HG02884 (cell line): Measurements from ENCODE around the gene AFDN.

Experiments used
- ATAC-seq: cut with Tn5 transposase; IDR thresholded peaks from one replicate; pipeline ENCODE4 v1.9.1; 2021; ENCODE audit warnings: mild to moderate bottlenecking, moderate library complexity; ENCODE audit not compliant: unreplicated experiment

AFDN gene

GRCh38 chr6:167795874-167796191 lies 30.9 kb upstream of the AFDN start:
- ATAC-seq: no peak

DNA sequence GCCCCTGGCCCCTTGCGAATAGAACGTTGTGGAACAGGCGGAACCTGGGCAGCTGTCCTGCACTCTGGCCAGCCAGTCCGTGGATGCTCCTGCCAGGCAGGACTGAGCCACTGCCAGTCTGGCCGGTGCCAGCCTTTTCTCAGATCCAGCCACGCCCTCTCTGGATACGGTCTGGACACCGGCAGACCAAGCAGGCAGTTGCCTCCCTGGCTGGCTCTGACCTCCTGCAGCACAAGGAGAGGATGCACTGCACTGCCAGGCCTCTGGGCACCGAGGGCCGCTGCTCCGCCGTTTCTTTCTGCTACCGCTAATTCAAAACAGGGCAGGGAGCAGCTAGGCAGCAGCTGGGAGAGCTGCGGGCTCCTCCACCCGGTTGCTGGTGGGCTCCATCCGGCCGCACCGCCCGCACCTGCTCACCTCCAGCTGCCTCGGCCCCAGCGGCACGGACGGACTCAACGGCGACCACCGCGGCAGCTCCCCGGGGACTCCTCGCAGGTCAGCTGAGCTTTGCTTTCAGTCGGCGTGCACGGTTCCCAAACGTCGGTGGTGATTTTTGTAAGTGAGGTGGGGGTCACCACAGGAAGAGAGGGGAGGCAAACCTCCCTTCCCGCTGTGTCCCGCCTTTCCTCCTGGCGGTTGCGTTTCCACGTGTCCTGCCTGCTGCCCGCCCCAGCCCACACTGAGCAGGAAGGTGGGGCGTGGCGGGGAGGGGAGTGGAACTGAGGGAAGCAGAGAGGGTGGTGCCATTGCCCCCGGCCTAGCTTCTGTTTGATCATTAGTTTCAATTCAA lies 30.3 kb upstream of the AFDN start:
- no peak for ATAC-seq

DNA sequence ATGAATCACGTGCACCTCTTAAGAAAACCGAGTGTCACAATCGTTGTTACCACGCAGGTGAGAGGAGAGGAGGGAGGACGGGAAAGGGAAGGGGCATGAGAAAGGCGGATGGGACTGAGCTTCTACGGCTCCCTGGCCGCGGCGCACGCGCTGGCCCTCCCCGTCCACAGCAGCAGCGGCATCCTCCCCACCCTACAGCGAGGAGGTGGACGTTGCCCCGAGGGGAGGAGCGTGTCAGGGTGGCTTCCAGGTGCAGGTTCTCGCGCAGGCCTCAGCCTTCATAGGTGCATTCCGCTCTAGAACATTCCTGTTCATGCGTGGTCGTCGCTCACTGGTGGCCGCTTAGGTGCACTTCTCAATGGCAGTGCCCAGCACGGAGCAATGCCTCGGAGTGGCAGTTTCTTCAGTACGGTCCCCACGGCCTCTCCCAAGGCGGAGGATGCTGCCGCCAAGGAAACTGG lies 29.7 kb upstream of the AFDN start:
- ATAC-seq: no peak

GRCh38 chr6:167797476-167798265 lies 29.0 kb upstream of the AFDN start:
- no peak for ATAC-seq

DNA sequence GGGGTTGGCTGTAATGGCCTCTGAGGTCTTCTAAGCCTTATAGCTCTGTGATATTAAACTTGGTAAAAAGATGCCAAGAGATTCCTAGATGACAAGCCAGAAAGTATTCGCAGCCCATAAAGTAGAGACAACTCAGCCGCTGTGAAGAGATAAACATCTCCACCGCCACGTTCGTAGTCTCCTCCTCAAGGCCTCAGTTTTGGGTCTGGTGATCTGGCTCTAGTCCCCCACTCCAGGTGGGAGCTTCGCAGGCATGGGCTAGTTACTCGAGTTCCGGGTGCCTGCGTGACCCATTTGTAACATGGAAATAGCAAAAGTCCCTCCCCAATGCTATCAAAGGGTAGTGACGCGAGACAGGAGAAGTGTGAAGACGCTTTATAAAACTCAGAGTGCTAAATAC lies 28.3 kb upstream of the AFDN start:
- no peak for ATAC-seq

GRCh38 chr6:167799033-167799821 lies 27.5 kb upstream of the AFDN start:
- ATAC-seq: no peak

- no peak for ATAC-seq
Measured at GRCh38 chr6:167800549-167800948, 26.2 kb upstream of the AFDN start.

- ATAC-seq: no peak
Measured at GRCh38 chr6:167801263-167801662, 25.4 kb upstream of the AFDN start.

GRCh38 chr6:167802339-167802738 lies 24.4 kb upstream of the AFDN start:
- ATAC-seq: no peak

GRCh38 chr6:167803816-167804215 lies 22.9 kb upstream of the AFDN start:
- no peak for ATAC-seq

- ATAC-seq: no peak
Measured at GRCh38 chr6:167804281-167805013, 22.3 kb upstream of the AFDN start.

DNA sequence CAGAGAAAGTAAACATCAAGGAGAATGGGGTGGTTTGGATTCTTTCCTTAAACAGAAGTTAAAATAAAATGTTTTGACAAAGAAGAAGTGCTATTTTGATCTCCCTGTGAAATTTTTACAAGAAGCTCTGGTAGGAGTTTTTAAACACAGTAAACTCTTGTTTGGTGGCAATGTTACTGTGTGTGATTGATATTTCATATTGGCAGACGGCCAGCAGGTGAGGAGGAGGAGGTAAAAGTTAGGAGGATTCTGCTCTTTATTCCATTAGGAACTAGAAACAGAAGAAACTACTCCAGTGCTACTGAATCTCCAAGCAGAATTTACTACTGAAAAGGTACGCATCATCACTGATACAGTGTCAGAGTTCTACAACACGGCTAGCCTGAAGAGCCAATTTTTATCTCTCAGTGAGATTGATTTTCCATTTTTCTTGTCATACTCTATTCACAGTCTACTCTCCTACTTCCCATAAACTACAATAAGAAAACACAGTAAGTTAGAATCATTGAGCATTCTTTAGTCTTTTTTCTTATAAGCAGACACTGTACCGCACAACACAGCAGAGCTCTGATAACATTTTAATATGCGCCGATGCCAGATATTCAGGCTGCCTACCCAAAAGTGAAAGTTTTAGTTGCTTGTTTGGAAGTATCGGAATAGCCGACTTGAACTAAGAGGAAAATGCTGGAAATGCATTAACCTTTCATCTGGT lies 21.2 kb upstream of the AFDN start:
- no peak for ATAC-seq

DNA sequence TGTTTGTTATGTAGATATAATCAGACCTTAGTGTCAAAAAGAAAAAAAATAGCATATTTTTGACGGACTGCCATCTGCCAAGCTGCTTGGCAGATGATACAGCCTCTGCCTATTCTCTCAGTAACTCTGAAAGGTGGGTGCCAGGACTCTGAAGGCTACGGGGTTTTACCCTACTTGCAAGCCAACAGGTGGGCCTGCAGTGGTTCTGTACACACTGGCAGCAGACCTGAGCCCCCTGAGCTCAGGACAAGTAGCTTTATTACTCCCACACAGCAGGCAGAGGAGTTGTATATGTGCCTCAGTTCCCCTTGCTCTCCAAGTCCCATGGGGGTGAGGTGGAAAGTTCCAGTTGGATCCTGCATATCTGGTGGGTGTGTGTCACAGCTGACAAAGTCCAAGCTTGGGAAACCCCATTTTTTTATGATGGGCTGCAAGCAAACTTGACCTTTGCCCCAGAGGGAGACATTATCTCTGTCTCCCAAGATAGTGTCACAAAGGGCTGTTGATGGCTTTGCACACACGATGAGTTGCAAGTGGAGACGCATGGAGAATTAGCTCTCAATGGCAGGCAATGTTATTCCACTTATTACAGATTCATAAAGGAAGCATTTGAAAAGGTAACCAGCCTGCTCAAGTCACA lies 20.5 kb upstream of the AFDN start:
- no peak for ATAC-seq

DNA sequence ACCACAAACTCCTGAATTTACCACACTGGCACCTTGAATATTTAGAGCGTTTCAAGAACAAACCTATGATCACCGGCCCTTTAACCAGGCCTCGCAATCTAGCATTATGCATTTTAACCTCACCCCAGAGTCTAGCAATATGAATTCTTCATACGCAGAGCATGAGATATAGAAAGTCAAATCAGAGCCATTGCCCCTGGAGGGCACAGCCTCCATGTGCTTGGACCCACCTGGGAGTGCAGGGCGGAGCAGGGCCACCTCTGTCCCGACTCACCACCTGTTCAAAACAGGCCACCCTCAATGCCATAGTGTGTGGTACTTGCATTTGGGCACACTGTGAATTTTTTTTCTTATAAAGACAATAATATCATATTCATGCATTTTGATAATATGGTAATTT lies 19.5 kb upstream of the AFDN start:
- ATAC-seq: no peak

GRCh38 chr6:167807756-167808155 lies 19.0 kb upstream of the AFDN start:
- no peak for ATAC-seq

GRCh38 chr6:167811040-167811439 lies 15.7 kb upstream of the AFDN start:
- no peak for ATAC-seq

GRCh38 chr6:167811442-167812087 lies 15.1 kb upstream of the AFDN start:
- no peak for ATAC-seq

- no peak for ATAC-seq
Measured at GRCh38 chr6:167812088-167812487, 14.6 kb upstream of the AFDN start.

DNA sequence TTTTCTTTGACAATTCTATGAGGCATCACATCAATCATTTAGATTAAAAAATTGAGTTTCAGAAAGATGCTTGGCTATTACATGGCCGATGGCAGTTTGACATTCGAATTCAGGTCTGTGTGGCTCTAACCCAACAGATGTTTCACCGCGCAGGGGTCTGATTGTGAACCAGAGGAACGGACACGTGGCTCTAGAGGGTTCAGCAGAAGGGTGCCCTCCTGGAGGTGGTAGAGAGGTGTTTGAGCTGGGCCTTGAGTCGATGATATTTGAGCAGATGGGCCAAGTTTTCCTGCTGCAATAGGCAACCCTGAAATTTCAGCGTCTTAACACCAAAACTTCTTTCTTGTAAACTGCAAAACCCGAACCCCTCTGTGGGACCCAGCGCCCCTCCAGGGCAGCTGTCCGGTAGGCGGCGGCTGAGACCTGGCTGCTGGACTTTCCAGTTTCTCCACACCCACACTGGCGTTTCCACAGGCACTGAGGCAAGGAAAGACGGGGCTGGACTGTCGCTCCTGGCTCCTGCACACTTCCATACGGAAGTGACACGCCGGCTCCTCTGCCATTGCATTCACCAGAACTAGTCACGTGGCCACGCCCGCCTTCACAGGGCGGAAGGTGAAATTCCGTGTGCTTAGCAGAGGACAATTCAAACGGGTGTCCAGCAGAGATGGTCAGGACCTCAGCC lies 11.3 kb upstream of the AFDN start:
- ATAC-seq: no peak
